ENCODE data around the gene NACC1.

The NACC1 gene

GRCh38 chr19:13117772-13118423, at the start of gene NACC1:
Gene NACC1, plus strand, starts transcription at chr19:13118264. Its CDS starts 16,944 bp downstream, at chr19:13135208.
- DNase-seq = peak; percentile 63

GRCh38 chr19:13069415-13070359, 48.4 kb upstream of the NACC1 start:
- DNase-seq = no peak

GRCh38 chr19:13070425-13071140, 47.5 kb upstream of the NACC1 start:
- no peak for DNase-seq

- DNase-seq = no peak
Measured at GRCh38 chr19:13071444-13072187, 46.4 kb upstream of the NACC1 start.

GRCh38 chr19:13072188-13072908, 45.7 kb upstream of the NACC1 start:
- no peak for DNase-seq

GRCh38 chr19:13073263-13073662, 44.8 kb upstream of the NACC1 start:
- DNase-seq = no peak

- DNase-seq = no peak
Measured at GRCh38 chr19:13074378-13074777, 43.7 kb upstream of the NACC1 start.

- no peak for DNase-seq
Measured at GRCh38 chr19:13076320-13076719, 41.7 kb upstream of the NACC1 start.

GRCh38 chr19:13076787-13077186, 41.3 kb upstream of the NACC1 start:
- DNase-seq = no peak

- no peak for DNase-seq
Measured at GRCh38 chr19:13077240-13077639, 40.8 kb upstream of the NACC1 start.

GRCh38 chr19:13078381-13078780, 39.7 kb upstream of the NACC1 start:
- no peak for DNase-seq

- DNase-seq = no peak
Measured at GRCh38 chr19:13078897-13079541, 39.0 kb upstream of the NACC1 start.

- DNase-seq = no peak
Measured at GRCh38 chr19:13079542-13079986, 38.5 kb upstream of the NACC1 start.

GRCh38 chr19:13082192-13083007, 35.7 kb upstream of the NACC1 start:
- DNase-seq = no peak

- DNase-seq = no peak
Measured at GRCh38 chr19:13083008-13083404, 35.1 kb upstream of the NACC1 start.

GRCh38 chr19:13083627-13084026, 34.4 kb upstream of the NACC1 start:
- DNase-seq = no peak

GRCh38 chr19:13085666-13086065, 32.4 kb upstream of the NACC1 start:
- no peak for DNase-seq

GRCh38 chr19:13086341-13086740, 31.7 kb upstream of the NACC1 start:
- DNase-seq = no peak

GRCh38 chr19:13087295-13087694, 30.8 kb upstream of the NACC1 start:
- no peak for DNase-seq

GRCh38 chr19:13087795-13088537, 30.1 kb upstream of the NACC1 start:
- DNase-seq = no peak

Data from kidney glomerular epithelial cell (primary cell).